DLD1 (cell line): ENCODE measurements around the gene SPIN1.

Source experiments
- in situ Hi-C: cut with HindIII; loops from 2 replicates; pipeline ENCODE4 v1.10.0; 2017; ENCODE audit warnings: low sequenced_read_pairs

Gene SPIN1

DNA sequence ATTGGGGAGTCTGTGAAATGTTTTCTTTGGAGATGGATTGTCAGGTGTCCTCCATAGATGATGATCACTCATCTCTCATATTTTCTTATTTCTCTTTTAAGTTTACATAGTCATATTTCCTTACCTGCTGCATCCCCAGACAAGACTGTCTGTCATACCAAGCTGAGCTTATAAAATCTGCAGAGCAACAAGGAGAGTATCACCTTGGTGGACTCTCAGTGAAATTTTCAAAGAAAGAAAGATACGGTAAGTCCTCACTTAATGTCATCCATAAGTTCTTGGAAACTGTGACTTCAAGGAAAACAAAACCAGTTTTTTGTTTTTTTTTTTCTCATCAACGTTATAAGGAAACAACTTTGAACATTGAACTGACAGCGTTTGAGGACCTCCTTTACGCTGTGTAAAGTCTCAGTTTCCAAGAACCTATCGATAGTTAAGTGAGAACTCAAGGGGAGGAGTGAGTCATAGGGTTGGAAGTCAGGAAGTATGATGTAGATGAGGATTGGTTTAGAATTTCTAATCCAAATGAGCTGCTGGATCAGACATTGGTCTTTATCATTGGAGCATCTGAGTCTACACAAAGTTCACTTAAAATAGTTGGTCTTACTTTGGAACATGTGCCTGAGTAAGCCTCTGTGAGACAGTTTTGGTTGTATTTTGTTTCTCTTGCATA is 45.5 kb downstream of the SPIN1 start:
- in situ Hi-C loops, result no loop called here

DNA sequence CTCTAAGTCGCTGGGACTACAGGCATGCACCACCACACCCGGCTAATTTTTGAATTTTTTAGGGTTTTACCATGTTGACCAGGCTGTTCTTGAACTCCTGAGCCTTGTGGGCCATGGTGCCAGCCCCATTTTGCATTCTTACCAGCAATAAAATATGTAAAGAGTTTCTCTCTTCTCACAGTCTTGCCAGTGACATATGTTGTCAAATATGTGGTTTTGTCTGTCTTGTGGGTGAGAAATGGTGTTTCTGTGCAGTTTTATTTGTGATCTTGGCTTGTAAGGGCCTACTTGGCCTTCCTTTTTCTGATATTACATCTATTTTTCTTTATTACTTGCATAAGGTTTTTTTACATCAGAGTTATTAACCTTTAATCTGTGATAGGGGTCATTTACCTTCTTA is 47.1 kb downstream of the SPIN1 start:
- in situ Hi-C loops, result no loop called here

DNA sequence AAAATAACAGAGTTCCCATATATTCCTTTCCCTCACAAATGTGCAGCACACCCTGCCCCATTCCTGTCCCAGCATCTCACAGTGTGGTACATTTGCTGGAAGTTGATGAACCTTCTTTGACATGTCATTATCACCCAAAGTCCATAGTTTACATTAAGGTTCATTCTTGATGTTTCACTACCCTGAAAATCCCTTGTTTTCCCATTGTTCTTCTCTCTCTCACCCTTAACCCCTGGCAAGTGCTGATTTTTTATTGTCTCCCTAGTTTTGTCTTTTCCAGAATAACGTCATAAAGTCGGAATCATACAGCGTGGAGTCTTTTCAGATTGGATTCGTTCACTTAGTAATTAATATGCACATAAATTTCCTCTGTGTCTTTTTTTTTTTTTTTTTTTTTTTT is 48.1 kb downstream of the SPIN1 start:
- in situ Hi-C loops, result no loop called here

DNA sequence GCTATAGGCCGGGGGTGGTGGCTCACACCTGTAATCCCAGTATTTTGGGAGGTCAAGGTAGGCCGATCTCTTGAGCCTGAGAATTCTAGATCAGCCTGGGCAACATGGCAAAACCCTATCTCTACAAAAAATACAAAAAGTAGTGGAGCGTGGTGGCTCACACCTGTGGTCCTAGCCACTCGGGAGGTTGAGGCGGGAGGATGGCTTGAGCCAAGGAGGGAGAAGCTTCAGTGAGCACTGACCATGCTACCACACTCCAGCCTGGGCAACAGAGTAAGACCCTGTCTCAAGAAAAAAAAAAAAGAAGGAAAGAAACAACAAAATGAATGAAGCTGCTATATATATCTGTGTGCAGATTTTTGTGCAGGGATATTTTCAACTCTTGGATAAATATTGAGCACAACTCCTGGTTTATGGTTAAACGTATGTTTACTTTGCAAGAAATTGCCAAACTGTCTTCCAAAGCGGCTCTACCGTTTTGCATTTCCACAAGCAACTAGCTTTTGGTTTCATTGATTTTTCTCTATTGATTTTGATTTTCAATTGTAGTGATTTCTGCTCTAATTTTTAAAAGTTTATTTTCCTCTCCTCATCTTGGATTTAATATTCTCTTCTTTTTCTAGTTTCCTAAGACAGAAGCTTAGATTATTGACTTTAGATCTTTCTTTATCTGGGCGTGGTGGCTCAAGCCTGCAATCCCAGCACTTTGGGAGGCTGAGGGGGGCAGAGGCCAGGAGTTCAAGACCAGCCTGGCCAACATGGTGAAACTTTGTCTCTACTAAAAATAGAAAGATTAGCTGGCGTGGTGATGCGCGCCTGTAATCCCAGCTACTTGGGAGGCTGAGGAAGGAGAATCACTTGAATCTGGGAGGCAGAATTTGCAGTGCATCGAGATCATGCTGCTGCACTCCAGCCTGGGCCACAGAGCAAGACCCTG is 49.2 kb downstream of the SPIN1 start:
- in situ Hi-C loops, result no loop called here

DNA sequence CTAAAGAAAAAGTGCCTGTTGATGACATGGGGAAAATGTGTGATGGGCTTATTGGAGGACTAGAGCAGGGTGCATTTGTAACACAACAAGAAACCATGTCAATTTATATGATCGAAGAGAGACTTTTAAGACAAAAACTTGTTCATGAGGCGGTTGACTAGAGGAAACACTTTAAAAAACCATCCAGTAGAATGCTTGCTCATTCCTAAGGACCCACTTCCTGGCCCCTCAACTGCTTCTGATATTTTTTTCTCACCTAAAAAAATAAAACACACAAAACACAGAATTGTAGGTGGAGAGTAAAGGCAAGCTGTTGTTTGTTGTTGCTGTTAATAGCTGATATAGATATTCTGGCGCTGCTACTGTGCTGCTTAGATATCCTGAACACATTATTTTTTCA is 50.6 kb downstream of the SPIN1 start:
- in situ Hi-C loops, result no loop called here

DNA sequence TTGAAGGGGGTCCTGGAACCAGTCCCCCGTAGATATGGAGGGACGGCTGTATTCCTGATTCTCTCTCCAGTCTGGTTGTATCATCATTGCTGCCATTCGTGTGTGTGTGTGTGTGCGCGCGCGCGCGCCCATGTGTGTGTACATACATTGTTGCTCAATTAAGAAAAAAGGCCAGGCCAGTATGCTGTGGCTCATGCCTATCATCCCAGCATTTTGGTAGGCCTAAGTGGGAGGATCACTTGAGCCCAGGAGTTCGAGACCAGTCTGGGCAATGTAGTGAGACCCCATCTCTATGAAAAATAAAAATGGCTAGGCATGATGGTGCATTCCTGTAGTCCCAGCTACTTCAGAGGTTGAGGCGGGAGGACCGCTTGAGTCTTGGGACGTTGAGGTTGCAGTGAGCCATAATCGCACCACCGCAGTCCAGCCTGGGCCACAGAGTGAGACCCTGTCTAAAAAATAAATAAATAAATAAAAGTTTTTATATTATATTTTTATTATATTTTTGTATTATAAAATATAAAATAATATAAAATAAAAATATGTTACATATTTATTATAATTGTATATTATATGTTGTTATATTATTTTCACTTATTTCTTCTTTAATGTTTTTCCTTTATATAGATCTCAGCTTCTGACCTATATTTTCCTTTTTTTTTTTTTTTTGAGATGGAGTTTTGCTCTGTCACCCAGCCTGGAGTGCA is 53.2 kb downstream of the SPIN1 start:
- in situ Hi-C loops, result no loop called here

DNA sequence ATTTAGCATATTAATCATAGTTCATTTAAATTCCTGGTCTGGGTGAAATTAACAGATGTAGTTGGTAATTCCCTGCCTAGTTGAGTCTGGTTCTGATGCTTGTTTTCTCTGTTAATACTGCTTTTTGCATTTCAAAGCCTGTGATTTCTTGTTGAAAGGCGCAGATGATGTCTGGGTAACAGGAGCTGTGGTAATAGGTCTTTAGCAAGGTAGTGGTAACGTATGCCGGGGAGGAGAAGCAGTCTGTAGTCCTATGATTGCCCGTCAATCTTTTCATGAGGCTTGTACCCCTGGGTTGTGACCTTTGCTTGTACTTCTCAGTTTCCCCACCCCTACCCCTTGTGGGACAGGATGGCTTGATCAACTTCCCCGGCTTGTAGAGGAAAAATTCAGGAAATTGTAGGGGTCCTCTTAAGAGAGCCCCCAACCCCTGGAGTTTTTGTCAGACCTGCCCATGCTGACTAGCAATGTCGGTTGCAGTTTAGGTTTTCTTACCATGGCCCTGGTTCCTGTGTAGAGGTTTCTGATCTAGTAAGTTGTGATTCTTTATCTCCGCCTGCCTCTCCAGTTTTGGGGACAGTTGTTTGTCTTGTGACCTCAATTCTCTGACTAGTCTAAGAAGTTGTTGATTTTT is 55.4 kb downstream of the SPIN1 start:
- in situ Hi-C loops, result no loop called here

DNA sequence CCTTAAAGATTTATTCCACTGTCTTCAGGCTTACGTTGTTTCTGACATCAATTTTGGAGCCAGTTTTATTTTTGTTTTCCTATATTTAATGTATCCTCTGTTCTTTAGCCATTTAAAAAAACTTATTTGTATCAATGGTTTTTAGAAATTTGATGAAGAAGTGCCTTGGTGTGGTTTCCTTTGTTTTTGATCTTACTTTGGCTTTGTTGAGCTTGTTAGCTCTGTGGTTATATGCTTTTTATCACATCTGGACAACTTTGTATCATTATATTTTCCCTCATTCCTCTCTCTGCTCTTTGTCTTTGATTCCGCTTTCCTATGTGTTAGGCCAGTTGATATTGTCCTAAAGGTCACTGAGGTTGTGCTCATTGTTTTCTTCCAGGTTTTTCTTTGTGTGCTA is 58.5 kb downstream of the SPIN1 start:
- in situ Hi-C loops, result no loop called here

DNA sequence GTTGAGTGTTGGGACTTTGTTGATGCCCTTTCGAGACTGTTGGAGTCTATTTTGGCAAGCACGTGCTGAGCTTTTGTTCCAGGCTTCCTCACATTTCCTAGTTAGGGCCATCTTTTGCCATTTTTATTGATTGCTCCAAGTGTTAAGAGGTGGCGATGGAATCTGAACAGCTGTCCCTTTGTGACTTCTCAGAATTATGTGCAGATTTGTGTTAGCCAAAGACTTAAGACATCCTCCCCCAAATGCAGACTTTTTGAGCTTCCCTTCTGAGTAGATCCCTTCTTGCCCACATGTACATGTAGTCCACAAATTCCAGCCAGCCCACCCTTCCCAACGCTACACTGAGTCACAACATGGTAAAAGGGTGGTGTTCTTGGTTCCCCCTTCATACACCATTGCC is 59.2 kb downstream of the SPIN1 start:
- in situ Hi-C loops, result no loop called here

DNA sequence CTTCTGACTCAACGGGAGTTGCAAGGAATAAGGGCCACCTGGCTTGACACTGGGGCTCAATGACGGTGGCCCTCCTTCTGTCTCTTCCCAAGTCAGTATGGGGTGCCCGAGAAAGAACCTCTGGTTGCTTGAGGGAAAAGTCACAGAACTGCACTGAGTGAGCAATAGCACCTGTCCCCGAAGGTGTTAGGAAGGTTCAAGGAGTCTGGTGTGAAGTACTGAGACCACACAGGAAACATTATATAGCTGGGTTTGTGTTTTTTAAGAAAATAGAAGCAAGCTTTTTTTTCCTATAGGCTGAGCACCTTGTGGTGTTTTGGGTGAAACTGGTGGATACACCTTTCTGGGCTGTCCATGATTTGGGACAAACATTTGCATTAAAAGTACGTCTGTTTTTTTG is 62.9 kb downstream of the SPIN1 start:
- in situ Hi-C loops, result no loop called here

DNA sequence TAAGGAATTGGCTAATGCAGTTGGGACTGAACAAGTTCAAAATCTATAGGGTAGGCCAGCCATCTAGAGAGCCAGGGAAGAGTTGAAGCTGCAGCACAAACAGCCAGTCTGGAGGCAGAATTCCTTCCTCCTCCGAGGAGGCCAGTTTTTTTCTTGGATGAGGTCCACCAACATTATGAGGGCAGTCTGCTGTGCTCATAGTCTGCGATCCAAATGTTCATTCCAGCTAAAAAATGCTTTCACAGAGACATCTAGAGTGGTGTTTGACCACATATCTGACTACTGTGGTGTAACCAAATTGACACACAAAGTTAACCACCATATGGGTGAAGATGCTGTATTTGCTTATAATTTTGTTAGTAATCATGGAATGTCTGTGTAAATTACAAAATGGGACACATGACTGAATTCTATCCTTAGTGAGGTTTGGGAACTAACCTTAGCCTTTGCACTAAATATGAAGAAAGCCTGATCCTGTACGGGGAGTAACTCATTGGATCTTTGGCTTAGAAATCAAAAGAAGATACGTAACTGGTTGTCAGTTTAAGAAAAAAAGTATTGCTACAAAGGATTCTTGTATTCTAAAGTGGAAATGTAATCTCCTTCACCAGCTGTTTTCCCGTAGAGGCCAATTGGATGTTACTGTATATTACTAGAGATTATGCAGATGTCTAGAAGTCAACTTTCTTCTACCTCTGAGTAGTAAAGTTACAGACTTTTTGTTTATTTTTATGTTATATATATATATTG is 70.6 kb downstream of the SPIN1 start:
- in situ Hi-C loops, result no loop called here

DNA sequence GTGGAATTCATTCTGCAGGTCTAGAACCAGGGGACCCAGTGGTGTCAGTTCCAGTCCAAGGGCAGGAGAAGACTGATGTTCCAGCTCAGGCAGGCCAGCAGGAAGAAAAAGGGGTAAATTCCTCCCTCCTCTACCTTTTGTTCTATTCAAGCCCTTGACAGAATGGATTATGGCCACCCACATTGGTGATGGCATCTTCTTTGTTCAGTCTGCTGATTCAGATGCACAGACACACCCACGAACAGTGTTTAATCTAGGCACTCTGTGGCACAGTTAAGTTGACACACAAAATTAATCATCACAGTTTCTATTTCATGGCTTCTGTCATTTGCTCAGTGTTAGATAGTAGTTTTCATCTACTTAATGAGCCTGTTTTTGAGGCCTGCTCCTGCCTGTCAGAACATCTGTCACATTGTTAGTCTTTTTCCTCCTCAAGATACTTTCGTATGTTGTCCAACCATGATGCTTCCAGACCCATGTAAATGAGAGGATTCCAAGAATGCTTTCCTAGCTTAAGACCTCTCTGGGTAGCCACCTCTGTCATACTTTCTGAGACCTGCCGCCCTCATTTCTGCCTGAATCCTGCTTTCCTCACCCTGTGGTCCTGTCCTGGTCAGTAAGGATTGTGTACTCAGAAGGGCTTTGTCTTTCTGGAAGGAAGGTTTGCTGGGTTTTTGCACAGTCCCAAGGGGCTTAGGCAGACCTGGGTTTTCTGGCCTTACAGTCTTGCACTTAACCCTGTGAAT is 72.5 kb downstream of the SPIN1 start:
- in situ Hi-C loops, result no loop called here

DNA sequence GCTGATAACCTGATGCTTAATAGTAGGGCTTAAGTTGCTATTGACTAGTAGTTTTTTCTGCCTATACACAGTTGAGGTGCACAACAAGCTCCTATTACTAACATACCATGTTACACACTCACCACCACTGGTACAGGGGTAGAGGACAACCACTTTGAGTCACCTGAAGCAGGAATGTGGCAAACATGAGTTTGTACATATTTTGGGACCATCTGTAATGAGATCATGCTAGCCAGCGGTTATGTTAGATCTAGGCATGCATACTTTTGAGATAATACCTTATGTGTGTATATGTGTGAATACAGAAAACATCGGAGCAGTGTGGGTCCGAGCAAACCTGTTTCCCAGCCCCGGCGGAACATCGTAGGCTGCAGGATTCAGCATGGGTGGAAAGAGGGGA is 73.9 kb downstream of the SPIN1 start:
- in situ Hi-C loops, result no loop called here

DNA sequence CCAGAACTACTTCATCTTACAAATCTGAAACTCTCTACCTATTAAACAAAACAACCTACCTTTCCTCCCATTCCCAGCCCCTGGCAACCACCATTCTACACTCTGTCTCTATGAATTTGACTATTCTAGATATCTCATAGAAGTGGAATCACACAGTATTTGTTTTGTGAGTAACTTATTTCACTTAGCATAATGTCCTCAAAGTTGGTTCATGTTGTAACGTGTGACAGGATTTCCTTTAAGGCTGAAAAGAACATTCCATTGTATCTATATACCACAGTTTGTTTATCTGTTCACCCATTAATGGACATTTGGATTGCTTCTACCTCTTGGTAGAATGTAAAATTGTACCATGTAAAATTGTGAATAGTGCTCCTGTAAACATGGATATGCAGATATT is 76.6 kb downstream of the SPIN1 start:
- in situ Hi-C loops, result no loop called here

DNA sequence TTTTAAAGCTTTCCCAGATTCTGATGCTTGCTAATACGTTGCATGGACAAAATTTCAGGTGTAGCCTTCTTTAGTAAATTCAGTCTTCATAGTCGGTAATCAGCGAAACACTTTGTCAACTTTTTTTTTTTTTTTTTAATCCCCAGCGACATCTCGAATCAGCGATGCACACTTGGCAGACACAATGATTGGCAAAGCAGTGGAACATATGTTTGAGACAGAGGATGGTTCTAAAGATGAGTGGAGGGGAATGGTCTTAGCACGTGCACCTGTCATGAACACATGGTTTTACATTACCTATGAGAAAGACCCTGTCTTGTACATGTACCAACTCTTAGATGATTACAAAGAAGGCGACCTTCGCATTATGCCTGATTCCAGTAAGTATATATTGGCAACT is 80.0 kb downstream of the SPIN1 start:
- in situ Hi-C loops, result no loop called here

DNA sequence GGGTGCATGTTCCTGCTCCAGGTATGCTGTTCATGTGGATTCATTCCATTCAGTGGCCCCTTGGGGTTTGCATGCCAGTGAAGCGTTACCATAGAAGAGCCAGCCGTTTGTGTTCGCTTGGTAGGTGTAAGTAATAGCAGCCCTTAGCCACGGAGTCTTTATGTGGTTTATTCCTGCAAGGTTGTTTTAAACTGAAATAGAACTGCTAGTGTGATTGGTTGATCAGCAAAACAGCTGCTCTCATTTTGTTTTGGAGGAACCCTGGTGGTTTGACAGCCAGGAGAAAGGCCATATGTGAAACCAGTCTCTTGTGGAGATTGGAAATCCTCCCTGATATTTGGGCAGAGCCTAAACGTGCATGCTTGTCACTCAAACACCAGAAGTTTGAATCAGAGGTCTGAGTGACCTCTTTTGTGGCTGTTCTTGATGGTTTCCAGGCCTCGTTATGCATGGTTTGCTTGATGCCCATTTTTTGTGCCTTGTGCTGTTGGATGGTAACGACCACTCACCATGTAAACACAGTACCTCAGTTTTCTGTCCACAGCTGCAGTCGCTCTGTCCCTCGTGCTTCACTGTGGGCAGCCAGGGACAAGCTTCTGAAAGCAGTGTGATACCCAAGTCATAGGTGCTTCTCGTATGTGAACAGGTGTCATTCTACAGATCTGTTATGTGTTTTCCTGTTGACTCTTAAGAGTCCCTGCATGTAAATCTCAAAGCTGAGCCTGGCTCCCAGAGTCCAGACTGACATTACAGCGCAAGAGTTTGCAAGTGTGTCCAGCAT is 88.4 kb downstream of the SPIN1 start:
- in situ Hi-C loops, result no loop called here

DNA sequence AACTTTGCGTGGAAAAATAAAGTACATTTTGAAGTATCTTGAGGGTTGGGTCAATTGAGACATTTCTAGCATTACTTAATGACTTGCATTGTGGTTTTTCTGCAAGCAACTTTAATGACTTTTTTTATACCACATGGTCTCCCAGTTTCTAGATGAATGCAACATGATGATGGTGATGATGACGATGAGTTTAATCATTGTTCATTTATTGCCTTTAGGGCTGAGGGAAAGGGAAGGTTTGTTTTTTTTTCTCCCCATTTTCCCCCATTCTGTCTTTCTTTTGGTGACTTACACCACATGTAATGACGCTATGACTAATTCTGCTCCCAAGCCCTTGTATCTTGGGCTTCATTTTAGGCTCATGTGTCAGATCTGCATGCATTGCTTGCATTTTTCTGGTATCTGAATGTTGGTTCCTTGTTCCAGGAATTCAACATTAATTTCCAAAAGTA is 89.1 kb downstream of the SPIN1 start:
- in situ Hi-C loops, result no loop called here

DNA sequence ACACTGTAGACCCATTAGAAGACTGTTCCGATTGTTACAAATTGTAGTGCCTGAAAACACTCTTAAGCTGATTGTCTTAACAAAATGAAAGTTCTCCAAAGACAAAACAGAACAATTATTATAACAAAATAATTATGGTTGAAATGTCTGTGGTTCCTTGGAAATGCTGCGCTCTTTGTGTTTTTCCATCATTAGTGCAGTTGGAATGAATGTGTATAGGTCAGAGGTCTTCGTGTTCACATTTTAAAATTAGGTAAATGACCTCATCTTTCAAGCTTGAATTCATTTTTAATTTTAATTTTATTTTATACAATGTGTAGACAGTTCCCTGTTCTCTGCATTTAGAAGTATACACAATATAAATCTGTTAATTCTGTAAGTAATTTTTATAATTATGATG is 90.0 kb downstream of the SPIN1 start:
- in situ Hi-C loops, result no loop called here

DNA sequence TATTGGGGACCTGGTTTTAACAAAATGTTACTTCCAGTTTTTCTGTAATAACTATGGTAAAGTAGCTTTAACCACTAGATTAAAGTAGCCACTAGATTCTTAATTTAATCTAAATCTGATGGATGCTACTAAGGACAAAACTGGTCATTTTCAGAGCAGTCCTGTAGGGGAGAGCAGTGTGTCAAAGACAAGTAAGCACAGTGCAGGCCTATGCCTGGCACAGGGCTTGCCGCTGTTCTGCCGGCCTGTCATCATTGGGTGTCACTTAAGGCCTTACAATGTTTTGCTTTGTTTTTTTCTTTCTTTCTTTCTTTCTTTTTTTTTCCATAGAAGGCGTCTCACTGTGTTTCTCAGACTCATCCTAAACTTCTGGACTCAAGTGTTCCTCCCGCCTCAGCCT is 93.7 kb downstream of the SPIN1 start:
- in situ Hi-C loops, result no loop called here
